GM12875 (cell line): Measurements from ENCODE around the gene PLBD1.

Experiments used
- H3K4me3 ChIP-seq: one replicate; pipeline ENCODE4 v1.5.1; 2011; ENCODE audit warnings: low read depth, low read length, control low read depth
- CTCF ChIP-seq: IDR thresholded peaks from 2 replicates; pipeline ENCODE4 v1.5.1; 2011; ENCODE audit warnings: low read depth, mild to moderate bottlenecking, control low read depth, inconsistent platforms, low read length, moderate library complexity, borderline replicate concordance; ENCODE audit not compliant: insufficient read depth

PLBD1 gene

GRCh38 chr12:14540801-14541462, 26.8 kb downstream of the PLBD1 start:
- TF ChIP-seq CTCF = no peak
- H3K4me3 ChIP-seq = no peak overlapping the region

GRCh38 chr12:14537088-14537487, 30.6 kb downstream of the PLBD1 start:
- no peak for TF ChIP-seq CTCF
- no peak overlapping the region for H3K4me3 ChIP-seq

GRCh38 chr12:14532152-14532551, 35.5 kb downstream of the PLBD1 start:
- TF ChIP-seq CTCF = no peak
- H3K4me3 ChIP-seq = no peak overlapping the region

GRCh38 chr12:14525964-14526363, 41.7 kb downstream of the PLBD1 start:
- TF ChIP-seq CTCF = no peak
- H3K4me3 ChIP-seq = no peak overlapping the region

GRCh38 chr12:14521822-14522221, 45.9 kb downstream of the PLBD1 start:
- TF ChIP-seq CTCF = no peak
- no peak overlapping the region for H3K4me3 ChIP-seq

- no peak overlapping the region for H3K4me3 ChIP-seq
- no peak for TF ChIP-seq CTCF
Measured at GRCh38 chr12:14514946-14515345, 52.7 kb downstream of the PLBD1 start.

GRCh38 chr12:14514154-14514842, 53.4 kb downstream of the PLBD1 start:
- peak; percentile 43; the same call in 1 of the 2 replicates for TF ChIP-seq CTCF
- H3K4me3 ChIP-seq = no peak overlapping the region
